ENCODE results near the gene ATRNL1. TPM values are rescaled to one million over a fixed set of nuclear protein-coding genes. Genes with fewer than 3 reads are reported as not detected.
"Not testable (repeated sequence)": the region's sequence is repeated elsewhere in the genome, so short reads cannot be mapped to it uniquely, and the experiment has no call there.

ATRNL1 gene
- total RNA-seq, 1 donor from 2014 or later, result 66.0 TPM

DNA sequence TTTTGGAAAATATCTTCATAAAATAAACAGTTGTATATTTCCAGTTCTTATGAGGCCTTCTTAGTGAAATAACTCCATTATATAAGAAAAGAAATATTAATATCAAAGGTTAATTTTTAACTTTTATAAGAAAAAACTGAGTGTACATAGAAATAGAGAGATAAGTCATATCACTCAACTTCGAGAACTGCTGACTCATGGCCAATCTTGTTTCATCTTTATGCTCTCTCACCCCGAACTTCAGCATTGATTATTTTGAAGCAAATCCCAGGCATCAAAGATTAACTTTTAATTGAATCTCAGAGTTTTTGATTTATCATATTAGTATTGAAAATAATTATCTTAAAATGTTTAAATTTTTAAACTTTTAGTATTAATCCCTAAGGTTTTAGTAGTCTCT lies 652.8 kb downstream of the ATRNL1 start:
- Mint-ChIP-seq H3K27ac (ENCODE audit: unreplicated experiment) (no peak overlapping the region), H3K9me3 (ENCODE audit: low read depth) (peaks cover 3% of the 10 kb centered on the region), H3K27me3 (ENCODE audit: low read depth) (no peaks in the 10 kb centered on the region), H3K4me3 (ENCODE audit: unreplicated experiment) (no peak overlapping the region), H3K4me1 (ENCODE audit: low read depth) (no peaks in the 10 kb centered on the region), H3K36me3 (ENCODE audit: low read depth) (peaks cover 2% of the 10 kb centered on the region)
- no peak for DNase-seq (ENCODE audit: low spot score)
- TF ChIP-seq, protein P1, sequence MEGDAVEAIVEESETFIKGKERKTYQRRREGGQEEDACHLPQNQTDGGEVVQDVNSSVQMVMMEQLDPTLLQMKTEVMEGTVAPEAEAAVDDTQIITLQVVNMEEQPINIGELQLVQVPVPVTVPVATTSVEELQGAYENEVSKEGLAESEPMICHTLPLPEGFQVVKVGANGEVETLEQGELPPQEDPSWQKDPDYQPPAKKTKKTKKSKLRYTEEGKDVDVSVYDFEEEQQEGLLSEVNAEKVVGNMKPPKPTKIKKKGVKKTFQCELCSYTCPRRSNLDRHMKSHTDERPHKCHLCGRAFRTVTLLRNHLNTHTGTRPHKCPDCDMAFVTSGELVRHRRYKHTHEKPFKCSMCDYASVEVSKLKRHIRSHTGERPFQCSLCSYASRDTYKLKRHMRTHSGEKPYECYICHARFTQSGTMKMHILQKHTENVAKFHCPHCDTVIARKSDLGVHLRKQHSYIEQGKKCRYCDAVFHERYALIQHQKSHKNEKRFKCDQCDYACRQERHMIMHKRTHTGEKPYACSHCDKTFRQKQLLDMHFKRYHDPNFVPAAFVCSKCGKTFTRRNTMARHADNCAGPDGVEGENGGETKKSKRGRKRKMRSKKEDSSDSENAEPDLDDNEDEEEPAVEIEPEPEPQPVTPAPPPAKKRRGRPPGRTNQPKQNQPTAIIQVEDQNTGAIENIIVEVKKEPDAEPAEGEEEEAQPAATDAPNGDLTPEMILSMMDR (IDR thresholded peaks at IDR 0.05), result no peak

GRCh38 chr10:115747811-115748210 lies 654.6 kb downstream of the ATRNL1 start:
- peaks cover 6% of the 10 kb centered on the region for H3K9me3 Mint-ChIP-seq (ENCODE audit: low read depth)
- TF ChIP-seq, protein P1 (IDR thresholded peaks at IDR 0.05), result no peak

GRCh38 chr10:115758488-115758887 lies 665.3 kb downstream of the ATRNL1 start:
- H3K4me3 Mint-ChIP-seq (ENCODE audit: unreplicated experiment); H3K27ac Mint-ChIP-seq (ENCODE audit: unreplicated experiment); H3K27me3 Mint-ChIP-seq (ENCODE audit: low read depth); H3K36me3 Mint-ChIP-seq (ENCODE audit: low read depth); DNase-seq (ENCODE audit: low spot score): not testable (repeated sequence)
- Mint-ChIP-seq H3K4me1 (ENCODE audit: low read depth) (peaks cover 14% of the 10 kb centered on the region), H3K9me3 (ENCODE audit: low read depth) (peaks cover 20% of the 10 kb centered on the region)

More at GRCh38 chr10:115747811-115748210, 654.6 kb downstream of the ATRNL1 start:
- Mint-ChIP-seq H3K4me1 (ENCODE audit: low read depth) (peaks cover 3% of the 10 kb centered on the region), H3K27ac (ENCODE audit: unreplicated experiment) (no peak overlapping the region), H3K4me3 (ENCODE audit: unreplicated experiment) (no peak overlapping the region), H3K36me3 (ENCODE audit: low read depth) (peaks cover 2% of the 10 kb centered on the region), H3K27me3 (ENCODE audit: low read depth) (no peaks in the 10 kb centered on the region)
- DNase-seq (ENCODE audit: low spot score), result no peak

DNA sequence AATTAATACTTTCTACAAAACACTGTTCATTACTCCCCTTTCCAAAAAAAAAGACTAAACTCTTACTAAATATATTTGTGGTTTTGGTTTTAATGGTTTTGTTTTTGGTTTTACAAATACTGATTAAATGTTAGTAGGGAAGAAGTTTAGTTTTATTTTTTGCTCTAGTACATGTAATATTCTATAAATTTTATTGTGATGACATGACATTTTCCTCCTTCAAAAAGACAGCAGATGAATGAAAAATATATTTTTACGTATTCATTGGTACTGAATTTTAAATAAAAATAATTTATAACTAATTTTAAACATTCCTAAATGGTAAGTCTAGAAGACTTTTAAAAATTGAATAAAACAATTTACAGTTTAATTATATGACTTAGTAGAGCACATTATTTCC lies 667.0 kb downstream of the ATRNL1 start:
- no peak overlapping the region for H3K4me3 Mint-ChIP-seq (ENCODE audit: unreplicated experiment)
- H3K9me3 Mint-ChIP-seq (ENCODE audit: low read depth), result peaks cover 20% of the 10 kb centered on the region
- peaks cover 14% of the 10 kb centered on the region for H3K4me1 Mint-ChIP-seq (ENCODE audit: low read depth)
- TF ChIP-seq, protein P1 (IDR thresholded peaks at IDR 0.05), result no peak
- DNase-seq (ENCODE audit: low spot score), result no peak
- H3K27ac Mint-ChIP-seq (ENCODE audit: unreplicated experiment), result no peak overlapping the region
- peaks cover 7% of the 10 kb centered on the region for H3K36me3 Mint-ChIP-seq (ENCODE audit: low read depth)
- H3K27me3 Mint-ChIP-seq (ENCODE audit: low read depth), result no peaks in the 10 kb centered on the region

GRCh38 chr10:115761166-115761565 lies 668.0 kb downstream of the ATRNL1 start:
- TF ChIP-seq, protein P1 (IDR thresholded peaks at IDR 0.05), result no peak
- Mint-ChIP-seq H3K9me3 (ENCODE audit: low read depth) (peaks cover 15% of the 10 kb centered on the region), H3K36me3 (ENCODE audit: low read depth) (peaks cover 6% of the 10 kb centered on the region), H3K4me1 (ENCODE audit: low read depth) (peaks cover 14% of the 10 kb centered on the region), H3K27ac (ENCODE audit: unreplicated experiment) (peak overlapping the region; percentile 38), H3K4me3 (ENCODE audit: unreplicated experiment) (no peak overlapping the region), H3K27me3 (ENCODE audit: low read depth) (no peaks in the 10 kb centered on the region)
- DNase-seq (ENCODE audit: low spot score), result no peak

GRCh38 chr10:115762029-115762428 lies 668.9 kb downstream of the ATRNL1 start:
- H3K4me1 Mint-ChIP-seq (ENCODE audit: low read depth), result peaks cover 14% of the 10 kb centered on the region
- no peak for DNase-seq (ENCODE audit: low spot score)
- peaks cover 1% of the 10 kb centered on the region for H3K36me3 Mint-ChIP-seq (ENCODE audit: low read depth)
- H3K27me3 Mint-ChIP-seq (ENCODE audit: low read depth), result no peaks in the 10 kb centered on the region
- TF ChIP-seq, protein P1 (IDR thresholded peaks at IDR 0.05), result no peak
- H3K9me3 Mint-ChIP-seq (ENCODE audit: low read depth), result peaks cover 6% of the 10 kb centered on the region
- H3K4me3 Mint-ChIP-seq (ENCODE audit: unreplicated experiment), result no peak overlapping the region
- peak overlapping the region; percentile 79 for H3K27ac Mint-ChIP-seq (ENCODE audit: unreplicated experiment)
